HG03442 (cell line): Measurements from ENCODE around the gene TXNDC11.

ENCODE experiments used
- ATAC-seq: cut with Tn5 transposase; IDR thresholded peaks from one replicate; pipeline ENCODE4 v1.9.1; 2021; ENCODE audit warnings: mild to moderate bottlenecking, moderate library complexity; ENCODE audit not compliant: unreplicated experiment

Gene TXNDC11

GRCh38 chr16:11662582-11662981 lies 80.1 kb downstream of the TXNDC11 start:
- no peak for ATAC-seq

GRCh38 chr16:11660565-11660964 lies 82.1 kb downstream of the TXNDC11 start:
- no peak for ATAC-seq

GRCh38 chr16:11658896-11659708 lies 83.6 kb downstream of the TXNDC11 start:
- no peak for ATAC-seq

GRCh38 chr16:11657556-11657955 lies 85.1 kb downstream of the TXNDC11 start:
- no peak for ATAC-seq

GRCh38 chr16:11655655-11656054 lies 87.0 kb downstream of the TXNDC11 start:
- no peak for ATAC-seq

- no peak for ATAC-seq
These were observed 90.9 kb downstream of the TXNDC11 start for GRCh38 chr16:11651796-11652195.

- ATAC-seq = no peak
These were observed 91.7 kb downstream of the TXNDC11 start for GRCh38 chr16:11650641-11651591.

- ATAC-seq = no peak
These were observed 93.4 kb downstream of the TXNDC11 start for GRCh38 chr16:11649276-11649675.

GRCh38 chr16:11642765-11643116 lies 99.9 kb downstream of the TXNDC11 start:
- no peak for ATAC-seq

- ATAC-seq = no peak
These were observed 101.5 kb downstream of the TXNDC11 start for GRCh38 chr16:11640987-11641817.

- no peak for ATAC-seq
These were observed 102.4 kb downstream of the TXNDC11 start for GRCh38 chr16:11639925-11640899.

GRCh38 chr16:11639008-11639562 lies 103.6 kb downstream of the TXNDC11 start:
- ATAC-seq = no peak

GRCh38 chr16:11638140-11638539 lies 104.5 kb downstream of the TXNDC11 start:
- ATAC-seq = no peak

GRCh38 chr16:11637320-11637719 lies 105.3 kb downstream of the TXNDC11 start:
- no peak for ATAC-seq

GRCh38 chr16:11636172-11636721 lies 106.4 kb downstream of the TXNDC11 start:
- no peak for ATAC-seq

- ATAC-seq = no peak
These were observed 106.9 kb downstream of the TXNDC11 start for GRCh38 chr16:11635679-11636171.

- ATAC-seq = no peak
These were observed 107.5 kb downstream of the TXNDC11 start for GRCh38 chr16:11635113-11635652.

- ATAC-seq = no peak
These were observed 108.3 kb downstream of the TXNDC11 start for GRCh38 chr16:11634312-11634711.

- ATAC-seq = no peak
These were observed 109.5 kb downstream of the TXNDC11 start for GRCh38 chr16:11633113-11633512.
